Amniotic epithelial cell (primary cell): ENCODE data around the gene MCOLN2.

Experiments used
- DNase-seq: peaks from one replicate; pipeline ENCODE4 v3.0.0-alpha.2; 2010; ENCODE audit warnings: low read depth

Gene MCOLN2

DNA sequence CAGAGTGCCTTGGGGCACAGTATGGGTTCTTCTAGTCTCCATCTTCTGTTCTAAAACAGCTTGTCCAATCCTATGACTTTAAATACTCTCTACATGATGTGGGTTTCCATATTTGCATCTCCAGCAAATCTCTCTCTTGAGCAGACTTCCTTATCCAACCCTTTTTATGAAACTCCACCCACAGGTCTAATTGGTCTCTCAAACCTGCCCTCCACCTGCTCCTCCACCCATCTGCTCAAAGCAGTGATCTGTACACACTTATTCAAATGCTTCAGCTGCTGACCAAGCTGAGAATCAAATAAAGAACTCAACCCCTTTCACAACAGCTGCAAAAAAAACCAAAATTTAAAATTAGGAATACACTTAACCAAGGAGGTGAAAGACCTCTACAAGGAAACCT is 11.5 kb downstream of the MCOLN2 start:
- no peak for DNase-seq

DNA sequence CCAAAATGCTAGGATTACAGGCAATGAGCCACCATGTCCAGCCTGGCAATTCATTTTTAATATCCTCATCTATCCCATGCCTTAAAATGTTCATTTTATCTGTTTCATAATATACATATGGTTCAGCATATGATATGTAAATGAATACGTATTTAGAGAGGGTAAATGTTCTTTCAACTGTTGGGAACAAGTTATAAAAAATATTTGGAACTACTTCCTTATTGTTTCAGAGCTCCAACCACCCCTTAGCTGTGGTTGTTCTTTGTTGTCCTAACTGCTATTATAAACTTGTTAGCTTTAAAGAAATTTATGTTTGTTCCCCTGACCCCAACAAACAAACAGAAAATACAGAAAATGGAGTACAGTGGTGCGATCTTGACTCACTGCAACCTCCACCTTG is 14.5 kb downstream of the MCOLN2 start:
- no peak for DNase-seq

- no peak for DNase-seq
Observed at GRCh38 chr1:84975035-84975434, 21.9 kb downstream of the MCOLN2 start.

DNA sequence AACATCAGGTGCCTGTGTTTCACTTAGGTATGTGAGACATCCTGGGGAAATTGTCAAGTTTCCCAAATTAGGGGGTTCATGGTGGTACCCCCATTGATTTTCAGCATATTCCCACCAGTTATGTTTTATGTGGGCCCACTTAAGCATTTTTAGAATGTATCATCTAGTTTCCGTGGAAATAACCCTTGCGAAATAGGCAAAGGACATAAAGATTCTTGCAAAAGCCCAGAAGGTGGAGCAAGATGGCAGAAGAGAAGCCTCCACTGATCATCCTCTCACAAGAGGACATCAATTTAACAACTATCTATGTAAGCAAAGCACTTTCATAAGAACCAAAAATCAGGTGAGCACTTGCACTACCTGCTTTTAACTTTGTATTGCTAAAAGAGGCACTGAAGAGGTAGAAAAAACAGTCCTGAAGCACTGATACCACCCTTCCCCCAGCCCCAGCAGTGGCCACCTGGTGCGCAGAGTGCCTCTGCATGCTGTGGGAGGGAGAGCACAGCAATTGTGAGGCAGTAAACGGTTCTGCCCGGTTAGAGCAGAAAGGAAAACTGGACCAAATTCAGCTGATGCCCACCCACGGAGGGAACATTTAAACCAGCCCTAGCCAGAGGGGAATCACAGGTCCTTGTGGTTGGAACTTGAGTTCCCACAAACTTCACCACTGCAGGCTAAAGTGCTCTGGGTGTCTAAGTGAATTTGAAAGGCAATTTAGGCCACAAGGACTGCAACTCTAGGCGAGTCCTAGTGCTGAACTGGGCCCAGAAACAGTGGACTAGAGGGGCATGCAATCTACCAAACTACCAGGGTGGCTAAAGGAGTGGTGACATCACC is 23.2 kb downstream of the MCOLN2 start:
- DNase-seq, result peak; percentile 65

GRCh38 chr1:84972377-84972987 is 24.4 kb downstream of the MCOLN2 start:
- peak; percentile 16 for DNase-seq

GRCh38 chr1:84971957-84972356 is 25.0 kb downstream of the MCOLN2 start:
- DNase-seq, result no peak

GRCh38 chr1:84969489-84970250 is 27.2 kb downstream of the MCOLN2 start:
- peak; percentile 17 for DNase-seq

DNA sequence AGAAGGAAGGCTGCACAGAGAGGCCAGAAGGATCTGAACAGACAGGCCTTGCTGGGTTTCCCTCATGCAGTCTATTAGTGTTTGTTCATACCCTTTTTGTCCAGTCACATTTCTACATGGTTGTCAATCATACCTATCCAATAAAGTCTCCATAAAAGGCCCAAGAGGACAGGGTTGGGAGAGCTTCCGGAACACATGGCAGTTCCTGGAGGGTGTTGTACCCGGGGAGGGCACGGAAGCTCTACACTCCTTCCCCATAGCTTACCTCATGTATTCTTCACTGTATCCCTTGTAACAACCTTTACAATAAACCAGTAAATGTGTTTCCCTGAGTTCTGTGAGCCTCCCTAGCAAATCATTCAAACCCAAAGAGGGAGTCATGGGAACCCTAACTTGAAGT is 28.0 kb downstream of the MCOLN2 start:
- DNase-seq, result no peak

DNA sequence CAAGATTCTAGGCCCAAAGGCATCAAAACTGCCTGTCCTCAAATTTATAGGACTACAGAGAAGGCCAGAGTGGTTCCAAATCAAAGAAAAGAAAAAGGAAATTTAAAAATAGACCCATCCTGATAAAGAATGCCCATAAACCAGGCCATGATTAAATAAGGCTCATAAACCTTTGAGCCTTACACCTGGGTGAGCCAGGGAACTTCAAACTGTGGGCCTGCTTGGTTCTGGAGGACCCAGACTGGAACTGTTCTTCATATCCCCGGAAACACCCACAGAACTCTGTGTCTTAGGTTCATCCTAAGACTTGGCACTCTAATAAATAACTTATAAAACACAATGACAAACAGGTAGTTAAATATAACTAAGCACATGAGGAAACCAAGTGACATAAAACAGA is 28.8 kb downstream of the MCOLN2 start:
- DNase-seq, result no peak

DNA sequence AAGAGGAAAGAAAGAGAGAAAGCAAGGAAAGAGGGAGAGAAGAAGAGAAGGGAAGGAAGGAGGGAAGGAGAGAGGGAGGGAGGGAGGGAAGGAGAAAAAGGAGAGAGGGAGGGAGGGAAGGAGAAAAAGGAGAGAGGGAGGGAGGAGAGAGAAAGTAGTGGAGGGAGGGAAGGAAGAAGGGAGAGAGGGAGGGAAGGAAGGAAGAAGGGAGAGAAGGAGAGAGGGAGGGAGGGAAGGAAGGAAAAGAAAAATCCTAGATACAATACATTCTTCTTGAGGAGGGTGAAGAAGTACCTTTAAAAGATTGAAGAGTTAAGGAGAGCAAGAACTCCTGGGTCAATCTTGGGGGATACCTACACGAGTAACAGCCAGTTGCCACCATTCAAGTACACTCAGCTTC is 29.2 kb downstream of the MCOLN2 start:
- no peak for DNase-seq

DNA sequence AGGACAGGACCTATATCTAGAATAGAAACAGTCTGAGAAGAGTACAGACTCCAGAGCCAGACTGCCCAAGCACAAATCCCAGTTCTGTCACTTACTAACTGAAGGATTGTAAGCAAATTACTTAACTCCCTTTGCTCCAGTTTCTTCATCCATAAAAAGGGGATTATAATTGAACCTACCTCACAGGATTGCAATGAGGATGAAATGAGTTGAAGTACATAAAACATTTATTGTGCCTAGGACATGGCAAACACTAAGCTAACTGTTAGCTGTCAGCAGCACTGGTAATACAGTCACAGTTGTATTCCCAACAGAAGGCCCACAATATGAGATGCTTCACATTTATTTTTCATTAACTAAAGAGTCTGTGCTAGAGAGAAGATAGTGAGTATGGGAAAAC is 33.9 kb downstream of the MCOLN2 start:
- DNase-seq, result no peak

DNA sequence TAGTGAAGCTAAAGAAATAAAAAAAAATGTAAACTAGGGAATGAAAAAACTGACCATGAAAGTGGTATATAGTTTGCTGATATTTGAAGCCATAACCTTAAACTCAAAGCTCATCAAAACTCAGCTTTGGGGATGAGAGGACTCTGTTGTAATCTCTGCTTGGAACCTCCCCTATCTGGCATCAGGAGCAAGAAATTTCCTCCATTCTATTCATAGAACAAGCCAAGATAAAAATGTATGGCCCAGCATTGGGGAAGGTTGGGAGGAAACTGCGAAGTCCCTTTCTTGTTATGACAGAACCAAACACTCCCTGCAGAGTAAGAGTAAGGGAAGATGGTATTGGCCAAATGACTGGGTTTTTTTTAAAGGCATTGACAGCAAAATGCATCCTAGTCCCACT is 35.6 kb downstream of the MCOLN2 start:
- peak; percentile 54 for DNase-seq

- peak; percentile 99 for DNase-seq
Observed at GRCh38 chr1:84960371-84960770, 36.5 kb downstream of the MCOLN2 start.

DNA sequence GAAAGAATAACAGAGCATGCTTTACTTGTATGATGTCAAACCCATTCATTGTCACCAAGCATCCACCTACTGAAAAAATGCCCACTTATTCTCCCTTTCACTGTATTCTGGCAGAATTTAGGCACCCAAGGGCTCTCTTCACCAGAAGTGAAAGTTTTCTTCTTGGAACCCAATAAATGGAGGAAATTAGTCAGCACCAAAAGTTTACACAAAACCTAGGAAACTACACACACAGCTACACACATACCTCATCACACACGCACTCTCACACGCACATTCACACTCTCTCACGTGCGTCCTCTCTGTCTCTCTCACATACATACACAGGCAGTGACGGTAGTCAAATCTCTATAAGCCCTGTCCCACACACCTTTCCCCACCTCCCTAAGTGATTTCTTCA is 37.6 kb downstream of the MCOLN2 start:
- DNase-seq, result no peak

- peak; percentile 81 for DNase-seq
Observed at GRCh38 chr1:84957966-84958365, 38.9 kb downstream of the MCOLN2 start.

DNA sequence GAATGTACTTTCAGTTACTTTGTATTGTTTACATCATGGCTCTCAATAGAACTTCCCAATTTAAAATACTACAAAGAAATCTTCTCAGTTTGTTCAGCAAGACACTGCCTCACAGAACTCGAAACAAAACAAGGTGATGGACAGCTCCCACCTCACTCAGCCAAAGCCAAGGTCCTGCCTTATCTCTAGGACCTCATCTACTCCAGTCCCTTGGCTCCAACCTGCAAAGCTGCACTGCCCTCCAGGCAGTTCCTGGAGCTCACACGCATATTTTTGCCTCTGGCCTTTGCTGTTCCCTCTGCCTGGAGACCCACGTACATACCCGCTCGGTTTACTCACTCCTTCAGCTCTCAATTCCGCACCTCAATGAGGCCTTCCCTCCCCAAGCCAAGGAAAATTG is 40.3 kb downstream of the MCOLN2 start:
- DNase-seq, result no peak

DNA sequence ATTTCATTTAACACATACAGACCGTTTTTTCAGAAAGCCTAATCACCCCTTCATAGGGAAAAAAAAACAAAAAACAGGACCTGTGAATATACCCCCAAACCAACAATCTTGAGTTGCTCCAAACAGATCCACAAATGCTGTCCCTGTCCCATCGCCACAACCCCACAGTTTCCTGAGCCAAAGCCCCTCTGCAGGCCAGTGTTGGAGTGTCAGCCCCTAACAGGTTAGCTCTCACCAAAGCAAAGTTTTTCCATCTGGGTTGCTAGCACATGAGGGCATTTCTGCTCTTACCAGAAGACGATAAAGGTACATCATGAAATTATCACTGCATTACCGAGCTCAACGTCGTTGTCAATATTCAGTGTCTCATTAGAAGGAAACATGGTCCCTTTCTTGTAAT is 40.8 kb downstream of the MCOLN2 start:
- DNase-seq, result no peak

DNA sequence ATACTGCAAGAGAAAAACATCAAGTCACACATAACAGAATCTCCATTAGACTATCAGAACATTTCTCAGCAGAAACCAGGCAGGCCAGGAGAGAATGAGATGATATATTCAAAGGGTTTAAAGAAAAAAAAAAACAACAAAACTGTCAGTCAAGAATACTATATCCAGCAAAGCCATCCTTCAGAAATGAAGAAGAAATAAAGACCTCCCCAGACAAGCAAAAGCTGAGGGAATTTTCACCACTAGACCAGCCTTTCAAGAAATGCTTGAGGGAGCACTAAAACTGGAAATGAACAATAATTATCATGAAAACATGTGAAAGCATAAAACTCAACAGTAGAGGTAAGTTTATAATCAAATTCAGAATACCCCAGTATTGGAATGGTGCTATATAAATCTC is 47.2 kb downstream of the MCOLN2 start:
- DNase-seq, result no peak

GRCh38 chr1:84947536-84948410 is 49.1 kb downstream of the MCOLN2 start:
- no peak for DNase-seq

DNA sequence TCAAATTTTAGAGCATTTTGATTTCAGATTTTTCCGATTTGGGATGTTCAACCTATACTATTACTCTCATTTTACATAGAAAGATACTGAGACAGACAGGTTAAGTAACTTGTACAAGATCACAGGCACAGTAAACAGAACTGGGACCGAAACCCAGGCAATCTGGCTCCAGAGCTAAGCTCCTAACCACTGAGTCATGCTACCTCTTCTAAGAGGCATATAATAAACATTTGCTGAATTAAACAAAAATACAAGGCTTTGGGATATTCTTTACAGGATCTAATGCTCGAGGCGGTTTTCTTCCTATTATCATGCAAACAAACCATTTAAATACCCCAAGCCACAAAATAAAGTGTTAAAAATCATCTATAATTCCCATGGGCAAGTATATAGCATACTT is 50.3 kb downstream of the MCOLN2 start:
- no peak for DNase-seq

DNA sequence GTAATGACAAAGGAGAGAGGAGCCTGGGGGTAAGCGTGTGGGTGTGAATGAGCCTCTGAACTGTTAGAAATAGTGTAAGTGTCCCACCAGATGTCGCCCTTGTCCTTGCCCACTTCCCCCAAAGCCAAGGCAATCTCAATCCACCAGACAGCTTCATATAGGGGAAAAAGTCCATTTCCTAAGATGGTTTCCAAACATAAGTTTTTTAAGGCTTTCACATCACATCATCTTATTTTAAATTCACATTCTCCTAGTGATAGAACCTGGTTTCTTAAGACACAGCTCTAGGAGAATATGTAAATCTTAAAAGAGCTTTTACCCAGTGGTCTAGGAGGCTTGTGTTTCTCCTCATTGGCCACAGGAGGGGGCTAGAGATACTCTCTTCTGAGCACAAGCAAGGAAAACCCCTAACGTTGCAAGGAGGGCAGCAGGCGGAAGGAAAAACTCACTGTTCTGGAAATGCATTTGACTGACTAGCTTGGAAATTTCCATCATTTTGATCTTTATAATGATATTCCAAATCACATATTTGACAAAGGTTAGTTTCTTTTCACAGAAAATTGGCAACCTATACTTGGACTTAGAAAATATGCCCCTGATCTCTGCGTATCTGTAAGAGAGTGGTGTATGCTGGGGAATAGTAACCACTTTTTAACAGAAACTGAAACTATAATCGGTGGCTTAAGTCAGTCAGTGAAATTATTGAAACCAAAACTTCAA is 52.0 kb downstream of the MCOLN2 start:
- DNase-seq, result peak; percentile 90
